Sigmoid colon (tissue), 4 donors: Measurements from ENCODE around the gene GK2.

Source experiments
- CTCF ChIP-seq, 4 experiments: fragments of 450-650 bp in 3 of 4; fragments of 200-600 bp in 1 of 4; IDR thresholded peaks; one replicate each; pipeline ENCODE4 v1.5.1; 2016 to 2019; ENCODE audit warnings: antibody characterized with exemption in 4 of 4, mild to moderate bottlenecking in 3 of 4, moderate library complexity in 2 of 4
- EP300 ChIP-seq, 4 donors: sonication (generic); formaldehyde crosslinking; IDR thresholded peaks; one replicate each; pipeline ENCODE4 v1.6.1; 2017; ENCODE audit warnings: antibody characterized with exemption in 4 of 4
- POLR2A ChIP-seq, 2 donors: fragments of 450-650 bp; IDR thresholded peaks; one replicate each; pipeline ENCODE4 v1.6.1; 2016; ENCODE audit warnings: antibody characterized with exemption in 2 of 2, mild to moderate bottlenecking in 2 of 2, moderate library complexity in 2 of 2
- POLR2AphosphoS5 ChIP-seq, 4 donors: sonication (generic); formaldehyde crosslinking; IDR thresholded peaks; one replicate each; pipeline ENCODE4 v1.6.1; 2017; ENCODE audit warnings: antibody characterized with exemption in 4 of 4

GRCh38 chr4:79404666-79405065, 3.4 kb downstream of the GK2 start:
- no peak for TF ChIP-seq POLR2A (IDR thresholded peaks at IDR 0.05)
- no peak for TF ChIP-seq CTCF (IDR thresholded peaks at IDR 0.05)
- no peak for TF ChIP-seq EP300 (IDR thresholded peaks at IDR 0.05)
- TF ChIP-seq POLR2AphosphoS5 (IDR thresholded peaks at IDR 0.05), result no peak
